Activated CD8-positive, alpha-beta T cell treated with anti-CD3 and anti-CD28 coated beads, Interleukin-2, amount 10 ng/mL, durations not matched to agents 7 days and 5 days (primary cell): Measurements from ENCODE around the gene RPS19BP1. TPM values are rescaled to one million over a fixed set of nuclear protein-coding genes. Genes with fewer than 3 reads are reported as not detected.

Experiments used
- ATAC-seq: fragments of 150-1000 bp; cut with Tn5 transposase; one replicate; pipeline ENCODE4 v1.10.0; 2021; ENCODE audit warnings: moderate library complexity
- CTCF ChIA-PET: fragments of 350-600 bp; sonication (Branson Sonifier 250); formaldehyde crosslinking; loops from one replicate; lab custom pipeline; 2021; ENCODE audit warnings: antibody characterized with exemption; lab: Charles Lee
- POLR2A ChIA-PET: fragments of 350-600 bp; sonication (Branson Sonifier 250); formaldehyde crosslinking; loops from one replicate; lab custom pipeline; 2021; ENCODE audit warnings: antibody characterized with exemption; lab: Charles Lee
- DNase-seq: peaks from one replicate; pipeline ENCODE4 v3.0.0-alpha.2; 2020
- H3K27ac Mint-ChIP-seq: one replicate; pipeline ENCODE4 v1.8.0; 2021; ENCODE audit warnings: mild to moderate bottlenecking, mixed read lengths
- H3K27me3 Mint-ChIP-seq: one replicate; pipeline ENCODE4 v1.8.0; 2021; ENCODE audit warnings: low read depth, mixed read lengths
- H3K36me3 Mint-ChIP-seq: one replicate; pipeline ENCODE4 v1.8.0; 2021; ENCODE audit warnings: low read depth, mixed read lengths
- H3K4me1 Mint-ChIP-seq: one replicate; pipeline ENCODE4 v1.8.0; 2021; ENCODE audit warnings: low read depth, mixed read lengths
- H3K4me3 Mint-ChIP-seq: one replicate; pipeline ENCODE4 v1.8.0; 2021; ENCODE audit warnings: mild to moderate bottlenecking, mixed read lengths
- H3K9me3 Mint-ChIP-seq: one replicate; pipeline ENCODE4 v1.8.0; 2022; ENCODE audit warnings: mixed read lengths; ENCODE audit not compliant: insufficient read depth
- total RNA-seq, 2 experiments: library from RNA; stranded (reverse); gene quantifications; one replicate each; pipeline ENCODE4 v1.2.3, GENCODE V29; 2021

Gene RPS19BP1, protein sequence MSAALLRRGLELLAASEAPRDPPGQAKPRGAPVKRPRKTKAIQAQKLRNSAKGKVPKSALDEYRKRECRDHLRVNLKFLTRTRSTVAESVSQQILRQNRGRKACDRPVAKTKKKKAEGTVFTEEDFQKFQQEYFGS
- 10 to 100 TPM; 80.1 to 80.2 TPM for total RNA-seq

DNA sequence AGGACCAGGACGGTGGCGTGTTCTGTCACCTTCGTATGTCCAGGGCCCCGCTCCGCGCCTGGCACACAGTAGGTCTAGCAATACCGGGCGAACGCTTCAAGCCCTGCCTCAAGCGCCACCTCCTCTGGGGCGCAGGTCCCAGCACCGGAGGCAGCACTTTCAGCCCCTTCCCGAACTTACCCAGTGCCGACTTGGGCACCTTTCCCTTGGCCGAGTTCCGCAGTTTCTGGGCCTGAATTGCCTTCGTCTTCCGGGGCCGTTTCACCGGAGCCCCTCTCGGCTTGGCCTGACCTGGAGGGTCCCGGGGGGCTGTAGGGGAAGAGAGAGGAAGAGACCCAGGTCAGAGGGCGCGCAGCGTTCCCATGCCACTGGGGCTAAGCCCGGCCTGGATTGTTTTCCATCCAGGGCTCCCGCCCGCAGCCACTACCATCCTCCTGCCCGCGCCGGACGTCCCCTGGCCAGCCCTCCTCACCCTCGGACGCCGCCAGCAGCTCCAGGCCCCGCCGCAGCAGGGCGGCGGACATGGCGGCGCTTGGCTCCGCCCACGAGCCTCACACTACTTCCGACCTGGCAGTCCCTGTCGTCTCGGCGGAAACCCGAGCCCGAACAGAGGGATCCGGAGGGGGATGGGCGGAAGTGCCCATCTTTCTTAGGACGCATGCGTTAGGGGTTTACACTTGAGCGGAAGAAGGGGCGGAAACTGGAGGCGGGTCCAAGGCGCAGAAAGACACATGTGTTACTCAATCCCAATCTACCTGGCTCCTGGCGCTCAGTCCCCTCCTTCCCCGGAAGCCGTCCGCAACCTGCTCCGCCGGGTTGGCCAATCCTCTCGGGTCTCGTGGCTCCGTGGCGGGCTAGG lies at the start of gene RPS19BP1:
Gene RPS19BP1, minus strand, starts transcription at position 534 of the 859 bp plus-strand sequence. Its CDS starts 10 bp downstream, at position 524.
- H3K9me3 Mint-ChIP-seq, result no peaks in the 10 kb centered on the region
- DNase-seq (peak; percentile 100), ATAC-seq (peak; percentile 88)
- peaks cover 38% of the 10 kb centered on the region for H3K36me3 Mint-ChIP-seq
- POLR2A ChIA-PET, result interaction anchor here (0.6 to 4.7 kb wide), 5 partner anchors 11 to 512 kb away, joined by 3 to 75 read pairs (median 6); partner anchors contain the start of genes ATF4 and TAB1
- peak within 1 kb of the TSS; percentile 94 for H3K27ac Mint-ChIP-seq
- CTCF ChIA-PET, result interaction anchor here (1.0 to 8.7 kb wide), 9 partner anchors 9 to 511 kb away, joined by 3 to 264 read pairs (median 6); no protein-coding TSS in a partner anchor
- no peaks in the 10 kb centered on the region for H3K27me3 Mint-ChIP-seq
- H3K4me3 Mint-ChIP-seq, result peak within 1 kb of the TSS; percentile 98
- peaks cover 60% of the 10 kb centered on the region for H3K4me1 Mint-ChIP-seq

DNA sequence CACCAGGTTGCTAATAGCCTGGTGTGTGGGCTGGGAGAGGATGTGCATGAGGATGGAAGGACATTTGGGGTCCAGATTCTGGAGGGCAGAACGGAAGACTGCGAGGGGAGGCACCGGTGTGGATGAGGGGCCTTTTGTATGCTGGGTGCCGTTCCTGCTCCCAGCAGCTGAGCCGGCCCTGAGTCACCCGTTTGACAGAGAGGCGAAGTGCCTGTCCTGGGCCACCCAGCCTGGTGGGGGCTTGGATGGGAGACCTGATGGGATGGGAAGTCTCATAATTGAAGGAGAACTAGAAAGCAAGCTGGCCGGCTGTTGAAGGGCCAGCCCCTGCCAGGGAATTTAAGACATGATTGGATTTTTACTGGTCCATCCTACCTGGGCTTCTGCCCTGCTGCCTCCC lies 48.8 kb upstream of the RPS19BP1 start:
- ChIA-PET CTCF (no interaction called here), POLR2A (no interaction called here)
- ATAC-seq (no peak), DNase-seq (no peak)
- H3K27me3 Mint-ChIP-seq, result peaks cover 28% of the 10 kb centered on the region
- H3K4me1 Mint-ChIP-seq, result no peaks in the 10 kb centered on the region
- H3K36me3 Mint-ChIP-seq, result no peaks in the 10 kb centered on the region
- no peak overlapping the region for H3K4me3 Mint-ChIP-seq
- H3K27ac Mint-ChIP-seq, result no peak overlapping the region
- H3K9me3 Mint-ChIP-seq, result no peaks in the 10 kb centered on the region

DNA sequence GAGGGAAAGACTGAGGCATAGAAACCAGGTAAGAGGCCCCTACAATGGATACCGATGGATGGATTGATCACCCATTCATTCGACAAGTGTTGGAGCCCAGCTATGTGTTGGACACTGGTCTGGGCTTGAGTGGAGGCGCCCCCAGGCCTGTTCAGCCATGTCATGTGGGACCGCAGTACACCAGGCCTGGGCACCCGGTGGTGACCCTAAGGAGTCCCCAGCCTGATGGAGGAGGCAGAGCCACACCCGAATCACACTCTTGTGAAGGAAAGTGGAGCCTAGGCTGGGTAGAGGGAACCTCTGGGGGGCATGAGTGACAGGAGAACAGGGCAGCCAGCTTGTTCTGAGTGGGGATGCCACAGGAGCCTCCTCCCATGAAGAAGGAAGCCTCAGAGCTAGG lies 48.2 kb upstream of the RPS19BP1 start:
- H3K36me3 Mint-ChIP-seq, result no peaks in the 10 kb centered on the region
- CTCF ChIA-PET, result no interaction called here
- no peak overlapping the region for H3K27ac Mint-ChIP-seq
- no peaks in the 10 kb centered on the region for H3K4me1 Mint-ChIP-seq
- ATAC-seq (no peak), DNase-seq (no peak)
- peaks cover 28% of the 10 kb centered on the region for H3K27me3 Mint-ChIP-seq
- no peaks in the 10 kb centered on the region for H3K9me3 Mint-ChIP-seq
- POLR2A ChIA-PET, result no interaction called here
- H3K4me3 Mint-ChIP-seq, result no peak overlapping the region

DNA sequence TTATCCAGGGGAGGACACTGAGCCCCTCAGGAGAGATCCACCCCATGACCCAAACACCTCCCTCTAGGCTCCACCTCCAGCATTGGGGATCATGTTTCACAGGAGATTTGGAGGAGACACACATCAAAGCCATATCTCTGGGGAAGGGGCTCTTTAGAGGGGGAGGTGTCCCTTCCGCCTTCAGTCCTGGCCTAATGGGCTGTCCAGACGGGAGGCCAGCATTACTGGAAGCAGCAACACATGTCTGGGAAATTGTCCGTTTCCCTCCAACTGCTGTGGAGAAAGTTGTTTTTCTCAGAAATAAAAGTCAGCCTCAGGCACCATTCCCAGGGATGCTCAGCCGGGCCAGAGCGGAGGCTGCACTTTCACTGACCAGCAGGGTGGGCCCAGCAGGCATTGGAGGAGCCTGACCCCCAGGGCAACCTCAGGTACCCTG lies 47.5 kb upstream of the RPS19BP1 start:
- POLR2A ChIA-PET, result no interaction called here
- no peaks in the 10 kb centered on the region for H3K36me3 Mint-ChIP-seq
- CTCF ChIA-PET, result no interaction called here

DNA sequence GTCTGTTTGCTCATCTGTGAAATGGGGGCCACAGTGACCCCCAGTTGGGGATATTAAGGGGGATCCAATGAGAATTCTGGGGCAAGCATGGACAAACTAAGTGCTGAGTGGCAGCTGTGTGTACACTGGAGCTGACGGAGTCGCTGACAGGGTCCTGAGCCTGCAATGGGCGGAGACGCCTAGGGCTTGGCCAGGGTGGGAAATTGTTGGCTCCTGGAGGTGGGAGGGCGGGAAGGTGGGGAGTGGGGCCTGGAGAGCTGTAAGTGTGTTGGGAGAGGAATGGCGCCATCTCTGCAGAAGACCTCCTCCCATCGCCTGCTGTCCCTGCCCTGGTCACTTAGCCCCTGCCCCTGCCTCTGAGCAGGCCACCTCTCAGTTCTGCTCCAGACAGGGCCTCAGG lies 45.4 kb upstream of the RPS19BP1 start:
- H3K36me3 Mint-ChIP-seq, result no peaks in the 10 kb centered on the region
- POLR2A ChIA-PET, result no interaction called here
- H3K27ac Mint-ChIP-seq, result no peak overlapping the region
- H3K9me3 Mint-ChIP-seq, result no peaks in the 10 kb centered on the region
- H3K4me3 Mint-ChIP-seq, result no peak overlapping the region
- no peak for DNase-seq
- H3K27me3 Mint-ChIP-seq, result peaks cover 22% of the 10 kb centered on the region
- no peaks in the 10 kb centered on the region for H3K4me1 Mint-ChIP-seq
- CTCF ChIA-PET, result no interaction called here
- no peak for ATAC-seq

More for the DNA sequence above, 47.5 kb upstream of the RPS19BP1 start:
- ATAC-seq, result no peak
- H3K27ac Mint-ChIP-seq, result no peak overlapping the region
- H3K4me1 Mint-ChIP-seq, result no peaks in the 10 kb centered on the region
- no peak for DNase-seq
- no peaks in the 10 kb centered on the region for H3K9me3 Mint-ChIP-seq
- H3K27me3 Mint-ChIP-seq, result peaks cover 32% of the 10 kb centered on the region
- no peak overlapping the region for H3K4me3 Mint-ChIP-seq

DNA sequence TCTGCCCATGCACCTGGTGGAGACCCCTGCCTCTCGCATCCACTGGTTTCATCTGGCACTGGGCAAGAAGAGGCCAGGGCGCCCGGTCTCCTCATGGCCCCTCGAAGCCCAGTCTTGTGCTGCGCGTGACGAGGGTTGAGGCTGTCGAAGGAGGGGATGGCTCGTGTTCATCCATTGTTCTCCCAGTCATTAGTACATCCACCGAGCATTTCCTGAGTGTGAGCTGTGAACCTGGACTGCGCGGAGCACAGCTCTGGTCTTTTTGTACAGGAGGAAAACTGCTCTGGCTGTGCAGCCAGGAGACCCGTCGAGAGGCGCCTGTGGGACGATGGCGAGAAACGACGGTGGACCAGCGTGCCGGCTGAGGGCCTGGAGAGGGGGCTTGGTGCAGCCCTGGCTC lies 44.8 kb upstream of the RPS19BP1 start:
- ChIA-PET CTCF (no interaction called here), POLR2A (no interaction called here)
- Mint-ChIP-seq H3K4me1 (no peaks in the 10 kb centered on the region), H3K27ac (no peak overlapping the region), H3K27me3 (peaks cover 19% of the 10 kb centered on the region), H3K36me3 (no peaks in the 10 kb centered on the region), H3K9me3 (no peaks in the 10 kb centered on the region), H3K4me3 (no peak overlapping the region)
- ATAC-seq (no peak), DNase-seq (no peak)

DNA sequence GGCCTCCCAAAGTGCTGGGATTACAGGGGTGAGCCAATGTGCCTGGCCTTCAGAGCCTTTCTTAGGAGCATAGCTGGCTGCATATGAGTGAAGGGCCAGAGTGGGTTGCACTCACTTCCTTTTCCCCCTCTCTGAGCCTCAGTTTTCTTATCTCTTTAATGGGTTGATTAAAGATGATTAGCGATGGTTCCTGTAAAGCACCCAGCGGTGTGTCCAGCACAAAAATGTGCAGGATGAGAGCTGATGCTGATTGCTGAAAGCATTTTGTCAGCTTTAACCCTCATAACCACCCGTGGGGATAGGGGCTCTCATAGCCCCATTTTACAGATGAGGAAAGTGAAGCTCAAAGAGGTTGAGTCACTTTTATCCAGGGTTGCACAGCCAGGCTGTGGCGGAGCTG lies 43.5 kb upstream of the RPS19BP1 start:
- Mint-ChIP-seq H3K27ac (no peak overlapping the region), H3K36me3 (no peaks in the 10 kb centered on the region), H3K4me3 (no peak overlapping the region), H3K9me3 (no peaks in the 10 kb centered on the region), H3K27me3 (peaks cover 18% of the 10 kb centered on the region), H3K4me1 (no peaks in the 10 kb centered on the region)
- CTCF ChIA-PET, result no interaction called here
- ATAC-seq (no peak), DNase-seq (no peak)
- POLR2A ChIA-PET, result interaction anchor here (0.6 kb wide), 1 partner anchor 145 kb away, joined by 3 read pairs; no protein-coding TSS in a partner anchor

DNA sequence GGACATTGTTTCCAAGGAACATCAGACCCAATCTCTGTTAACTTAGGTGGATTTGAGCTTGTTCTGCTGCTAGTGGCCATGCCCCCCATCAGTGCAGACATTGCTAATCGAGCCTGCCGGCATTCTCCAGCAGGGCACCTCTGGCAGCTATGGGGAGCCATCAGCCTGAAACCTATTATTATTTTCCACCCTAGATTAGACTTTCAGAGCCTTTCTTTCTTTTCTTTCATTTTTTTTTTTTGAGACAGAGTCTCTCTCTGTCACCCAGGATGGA lies 42.9 kb upstream of the RPS19BP1 start:
- Mint-ChIP-seq H3K4me1 (no peaks in the 10 kb centered on the region), H3K27ac (no peak overlapping the region), H3K36me3 (no peaks in the 10 kb centered on the region), H3K4me3 (no peak overlapping the region), H3K9me3 (no peaks in the 10 kb centered on the region), H3K27me3 (peaks cover 18% of the 10 kb centered on the region)
- no peak for DNase-seq
- POLR2A ChIA-PET, result no interaction called here
- CTCF ChIA-PET, result no interaction called here
- ATAC-seq, result no peak

DNA sequence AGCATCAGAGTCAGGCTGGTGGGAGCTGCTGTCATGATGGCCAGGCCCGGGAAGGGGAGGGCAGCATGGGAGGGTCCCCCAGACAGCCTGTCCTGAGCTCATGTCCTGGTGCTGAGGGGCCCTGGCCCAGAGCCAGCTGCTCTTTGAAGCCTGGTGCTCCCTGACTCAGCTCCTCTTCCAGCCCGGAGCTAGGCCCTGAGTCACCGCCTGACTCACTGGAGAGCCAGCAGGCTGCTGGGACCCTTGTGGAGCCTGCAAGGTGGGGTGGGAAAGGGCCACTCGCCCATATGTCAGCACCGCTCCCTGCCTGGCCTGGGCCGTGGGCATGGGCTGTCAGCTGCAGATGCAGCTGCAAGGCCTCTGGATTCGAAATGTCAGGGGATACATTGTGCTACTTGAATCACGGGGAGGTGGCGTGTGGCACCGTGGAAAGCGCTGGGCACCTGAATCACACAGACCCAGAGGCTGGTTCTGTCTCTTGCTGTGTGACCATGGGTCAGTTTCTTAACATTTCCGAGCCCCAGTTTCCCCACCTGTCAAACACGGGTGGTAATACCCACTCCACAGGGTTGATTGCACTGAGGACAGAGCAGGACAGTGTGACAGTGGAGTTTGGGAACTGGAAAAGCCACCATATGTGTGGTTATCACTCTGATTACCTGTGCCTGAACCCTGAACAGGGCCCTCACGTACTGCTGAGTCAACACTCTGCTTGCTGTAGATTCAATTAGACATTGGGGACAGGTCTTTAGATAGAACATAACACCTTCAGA lies 42.4 kb upstream of the RPS19BP1 start:
- Mint-ChIP-seq H3K9me3 (no peaks in the 10 kb centered on the region), H3K27me3 (peaks cover 18% of the 10 kb centered on the region), H3K27ac (no peak overlapping the region), H3K4me3 (no peak overlapping the region), H3K36me3 (no peaks in the 10 kb centered on the region), H3K4me1 (no peaks in the 10 kb centered on the region)
- ChIA-PET POLR2A (no interaction called here), CTCF (interaction anchor here (1.5 kb wide), 1 partner anchor 450 kb away, joined by 3 read pairs; no protein-coding TSS in a partner anchor)
- DNase-seq (no peak), ATAC-seq (no peak)

DNA sequence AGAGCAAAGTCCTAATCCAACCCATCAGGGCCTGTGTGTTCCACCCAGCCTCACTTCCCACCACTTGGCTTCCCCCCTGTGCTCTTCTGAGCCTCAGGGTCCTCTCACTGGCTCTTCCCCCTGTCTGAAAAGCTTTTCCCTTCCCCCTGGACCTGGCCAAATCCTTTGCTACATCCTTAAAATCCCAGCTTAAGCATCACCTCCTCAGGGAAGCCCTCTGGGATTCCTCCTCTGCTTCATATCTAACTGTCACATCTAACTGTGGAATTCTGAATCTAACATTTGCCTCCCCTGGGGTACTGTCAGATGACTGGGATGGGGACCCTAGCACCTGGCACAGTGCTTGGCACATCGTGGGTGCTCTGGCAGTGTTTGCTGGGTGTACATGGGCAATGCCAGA lies 39.0 kb upstream of the RPS19BP1 start:
- ChIA-PET CTCF (no interaction called here), POLR2A (no interaction called here)
- Mint-ChIP-seq H3K4me1 (peaks cover 15% of the 10 kb centered on the region), H3K9me3 (no peaks in the 10 kb centered on the region), H3K27ac (no peak overlapping the region), H3K4me3 (no peak overlapping the region), H3K27me3 (peaks cover 10% of the 10 kb centered on the region), H3K36me3 (no peaks in the 10 kb centered on the region)
- no peak for ATAC-seq
- no peak for DNase-seq

DNA sequence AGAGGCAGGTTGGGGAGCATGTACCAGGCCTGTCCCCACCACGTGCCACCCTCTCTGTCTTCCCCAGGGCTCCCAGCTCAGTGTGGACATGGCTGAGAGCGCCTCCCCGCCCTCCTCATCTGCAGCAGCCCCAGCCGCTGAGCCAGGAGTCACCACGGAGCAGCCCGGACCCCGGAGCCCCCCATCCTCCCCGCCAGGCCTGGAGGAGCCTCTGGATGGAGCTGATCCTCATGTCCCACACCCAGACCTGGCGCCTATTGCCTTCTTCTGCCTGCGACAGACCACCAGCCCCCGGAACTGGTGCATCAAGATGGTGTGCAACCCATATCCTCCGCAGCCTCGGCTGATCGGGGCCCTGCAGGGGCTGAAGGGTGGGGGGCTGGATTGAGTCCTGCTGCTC lies 38.1 kb upstream of the RPS19BP1 start, which contains the start of gene CACNA1I:
Gene CACNA1I, plus strand, starts transcription at position 89 of the 400 bp plus-strand sequence. Its CDS starts 0 bp downstream, at position 89.
- POLR2A ChIA-PET, result no interaction called here
- DNase-seq, result no peak
- CTCF ChIA-PET, result no interaction called here
- Mint-ChIP-seq H3K36me3 (peaks cover under 1% of the 10 kb centered on the region), H3K4me3 (no peak within 1 kb of the TSS), H3K4me1 (peaks cover 15% of the 10 kb centered on the region), H3K9me3 (no peaks in the 10 kb centered on the region), H3K27me3 (peaks cover 12% of the 10 kb centered on the region), H3K27ac (no peak within 1 kb of the TSS)
- no peak for ATAC-seq

DNA sequence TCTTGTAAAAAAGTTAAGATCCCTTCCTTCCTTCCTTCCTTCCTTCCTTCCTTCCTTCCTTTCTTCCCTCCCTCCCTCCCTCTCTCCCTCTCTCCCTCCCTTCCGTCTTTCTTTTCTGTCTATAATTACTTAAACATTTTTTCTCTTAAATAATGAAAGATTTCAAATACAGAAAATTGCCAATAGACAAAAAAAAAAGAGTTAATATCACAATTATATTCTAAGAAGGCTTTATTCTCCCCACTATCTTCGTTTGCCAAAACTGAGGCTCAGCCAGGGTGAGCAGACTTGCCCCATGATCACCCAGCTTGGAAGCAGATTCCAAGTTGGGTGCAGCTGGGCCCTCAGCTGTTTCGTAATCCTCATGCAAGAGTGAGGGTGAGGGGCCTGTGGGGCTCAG lies 37.7 kb upstream of the RPS19BP1 start:
- DNase-seq (no peak), ATAC-seq (no peak)
- Mint-ChIP-seq H3K36me3 (peaks cover 2% of the 10 kb centered on the region), H3K27ac (no peak overlapping the region), H3K4me3 (no peak overlapping the region), H3K4me1 (peaks cover 15% of the 10 kb centered on the region), H3K27me3 (peaks cover 10% of the 10 kb centered on the region), H3K9me3 (no peaks in the 10 kb centered on the region)
- ChIA-PET CTCF (no interaction called here), POLR2A (no interaction called here)
